HEK293T (cell line): ENCODE measurements around the gene PPP2R5C.

Source experiments
- BHLHE40 ChIP-seq: fragments of 450-650 bp; IDR thresholded peaks from 2 replicates; pipeline ENCODE4 v1.6.1; 2016; ENCODE audit warnings: mild to moderate bottlenecking, moderate library complexity, borderline replicate concordance
- CTBP1 ChIP-seq: fragments of 450-650 bp; IDR thresholded peaks from 2 replicates; pipeline ENCODE4 v1.6.1; 2016; ENCODE audit warnings: borderline replicate concordance
- ELF4 ChIP-seq: fragments of 450-650 bp; IDR thresholded peaks from 2 replicates; pipeline ENCODE4 v1.6.1; 2017; ENCODE audit warnings: antibody characterized with exemption
- FOXA1 ChIP-seq: fragments of 450-650 bp; IDR thresholded peaks from 2 replicates; pipeline ENCODE4 v1.6.1; 2016; ENCODE audit warnings: mild to moderate bottlenecking
- FOXK2 ChIP-seq: fragments of 450-650 bp; IDR thresholded peaks from 2 replicates; pipeline ENCODE4 v1.6.1; 2016; ENCODE audit warnings: mild to moderate bottlenecking
- FOXM1 ChIP-seq: fragments of 450-650 bp; IDR thresholded peaks from 2 replicates; pipeline ENCODE4 v1.6.1; 2017; ENCODE audit warnings: mild to moderate bottlenecking, borderline replicate concordance
- HDGF ChIP-seq: fragments of 450-650 bp; IDR thresholded peaks from 2 replicates; pipeline ENCODE4 v1.6.1; 2017; ENCODE audit warnings: antibody characterized with exemption, borderline replicate concordance
- LEF1 ChIP-seq: fragments of 450-650 bp; IDR thresholded peaks from 2 replicates; pipeline ENCODE4 v1.6.1; 2017; ENCODE audit warnings: mild to moderate bottlenecking, borderline replicate concordance
- NFRKB ChIP-seq: fragments of 450-650 bp; IDR thresholded peaks from 2 replicates; pipeline ENCODE4 v1.6.1; 2016; ENCODE audit warnings: mild to moderate bottlenecking, moderate library complexity
- SP1 ChIP-seq: fragments of 450-650 bp; IDR thresholded peaks from 2 replicates; pipeline ENCODE4 v1.6.1; 2017
- ZNF384 ChIP-seq: fragments of 450-650 bp; IDR thresholded peaks from 2 replicates; pipeline ENCODE4 v1.6.1; 2016
- TF ChIP-seq, protein P1 (sequence below): fragments of 450-650 bp; IDR thresholded peaks from 2 replicates; pipeline ENCODE4 v1.6.1; 2016

GRCh38 chr14:101727611-101728366, 33.7 kb upstream of the PPP2R5C start:
- TF ChIP-seq ZNF384 = no peak
- no peak for TF ChIP-seq FOXA1
- TF ChIP-seq BHLHE40 = no peak
- TF ChIP-seq FOXM1 = no peak
- TF ChIP-seq LEF1 = no peak
- no peak for TF ChIP-seq FOXK2
- no peak for TF ChIP-seq SP1
- no peak for TF ChIP-seq ELF4
- no peak for TF ChIP-seq HDGF
- TF ChIP-seq CTBP1 = no peak
- TF ChIP-seq NFRKB = no peak
- TF ChIP-seq, protein P1, sequence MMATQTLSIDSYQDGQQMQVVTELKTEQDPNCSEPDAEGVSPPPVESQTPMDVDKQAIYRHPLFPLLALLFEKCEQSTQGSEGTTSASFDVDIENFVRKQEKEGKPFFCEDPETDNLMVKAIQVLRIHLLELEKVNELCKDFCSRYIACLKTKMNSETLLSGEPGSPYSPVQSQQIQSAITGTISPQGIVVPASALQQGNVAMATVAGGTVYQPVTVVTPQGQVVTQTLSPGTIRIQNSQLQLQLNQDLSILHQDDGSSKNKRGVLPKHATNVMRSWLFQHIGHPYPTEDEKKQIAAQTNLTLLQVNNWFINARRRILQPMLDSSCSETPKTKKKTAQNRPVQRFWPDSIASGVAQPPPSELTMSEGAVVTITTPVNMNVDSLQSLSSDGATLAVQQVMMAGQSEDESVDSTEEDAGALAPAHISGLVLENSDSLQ = no peak
